ENCODE results near the gene VOPP1. TPM values are rescaled to one million over a fixed set of nuclear protein-coding genes. Genes with fewer than 3 reads are reported as not detected.

The VOPP1 gene
- total RNA-seq, 1 donor from 2014 or later, result 47.8 TPM

GRCh38 chr7:55498770-55499169 is 73.5 kb downstream of the VOPP1 start:
- Mint-ChIP-seq H3K36me3 (ENCODE audit: insufficient read depth) (peaks cover 3% of the 10 kb centered on the region), H3K27ac (no peak overlapping the region), H3K4me3 (ENCODE audit: low read depth) (no peak overlapping the region), H3K27me3 (no peaks in the 10 kb centered on the region), H3K4me1 (ENCODE audit: low read depth) (peaks cover 3% of the 10 kb centered on the region), H3K9me3 (ENCODE audit: low read depth) (no peaks in the 10 kb centered on the region)
- TF ChIP-seq, protein P1, sequence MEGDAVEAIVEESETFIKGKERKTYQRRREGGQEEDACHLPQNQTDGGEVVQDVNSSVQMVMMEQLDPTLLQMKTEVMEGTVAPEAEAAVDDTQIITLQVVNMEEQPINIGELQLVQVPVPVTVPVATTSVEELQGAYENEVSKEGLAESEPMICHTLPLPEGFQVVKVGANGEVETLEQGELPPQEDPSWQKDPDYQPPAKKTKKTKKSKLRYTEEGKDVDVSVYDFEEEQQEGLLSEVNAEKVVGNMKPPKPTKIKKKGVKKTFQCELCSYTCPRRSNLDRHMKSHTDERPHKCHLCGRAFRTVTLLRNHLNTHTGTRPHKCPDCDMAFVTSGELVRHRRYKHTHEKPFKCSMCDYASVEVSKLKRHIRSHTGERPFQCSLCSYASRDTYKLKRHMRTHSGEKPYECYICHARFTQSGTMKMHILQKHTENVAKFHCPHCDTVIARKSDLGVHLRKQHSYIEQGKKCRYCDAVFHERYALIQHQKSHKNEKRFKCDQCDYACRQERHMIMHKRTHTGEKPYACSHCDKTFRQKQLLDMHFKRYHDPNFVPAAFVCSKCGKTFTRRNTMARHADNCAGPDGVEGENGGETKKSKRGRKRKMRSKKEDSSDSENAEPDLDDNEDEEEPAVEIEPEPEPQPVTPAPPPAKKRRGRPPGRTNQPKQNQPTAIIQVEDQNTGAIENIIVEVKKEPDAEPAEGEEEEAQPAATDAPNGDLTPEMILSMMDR (IDR thresholded peaks at IDR 0.05; ENCODE audit: unreplicated experiment), result no peak
- no peak for DNase-seq (ENCODE audit: low spot score, unreplicated experiment)

- H3K4me1 Mint-ChIP-seq (ENCODE audit: low read depth), result peaks cover 1% of the 10 kb centered on the region
Measured at GRCh38 chr7:55498142-55498541, 74.2 kb downstream of the VOPP1 start.

DNA sequence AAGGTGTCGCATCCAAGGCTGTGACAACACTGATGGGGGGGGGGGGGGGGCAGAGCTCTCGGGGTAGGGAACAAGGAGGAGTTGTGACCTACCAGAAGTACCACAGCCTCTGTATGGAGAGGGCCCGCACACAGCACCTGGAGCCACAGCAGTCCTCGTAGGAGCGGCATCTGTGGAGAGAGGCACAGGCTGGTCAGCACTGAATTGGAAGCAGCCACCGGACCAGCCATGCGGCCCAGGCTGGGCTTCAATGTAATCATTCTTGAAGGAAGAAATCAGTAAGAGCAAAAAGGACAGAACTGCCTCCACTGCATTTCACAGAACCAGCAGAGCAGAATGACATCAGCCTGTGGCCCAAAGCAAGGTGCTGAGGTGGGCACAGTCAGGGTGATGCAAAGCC is 74.8 kb downstream of the VOPP1 start:
- no peak for DNase-seq (ENCODE audit: low spot score, unreplicated experiment)
- TF ChIP-seq, protein P1 (IDR thresholded peaks at IDR 0.05; ENCODE audit: unreplicated experiment), result no peak
- no peaks in the 10 kb centered on the region for H3K9me3 Mint-ChIP-seq (ENCODE audit: low read depth)
- no peaks in the 10 kb centered on the region for H3K4me1 Mint-ChIP-seq (ENCODE audit: low read depth)
- no peak overlapping the region for H3K4me3 Mint-ChIP-seq (ENCODE audit: low read depth)
- H3K27me3 Mint-ChIP-seq, result no peaks in the 10 kb centered on the region
- no peak overlapping the region for H3K27ac Mint-ChIP-seq
- peaks cover 4% of the 10 kb centered on the region for H3K36me3 Mint-ChIP-seq (ENCODE audit: insufficient read depth)

More at GRCh38 chr7:55498142-55498541, 74.2 kb downstream of the VOPP1 start:
- TF ChIP-seq, protein P1 (IDR thresholded peaks at IDR 0.05; ENCODE audit: unreplicated experiment), result no peak
- Mint-ChIP-seq H3K36me3 (ENCODE audit: insufficient read depth) (peaks cover 3% of the 10 kb centered on the region), H3K27ac (no peak overlapping the region), H3K4me3 (ENCODE audit: low read depth) (no peak overlapping the region), H3K27me3 (no peaks in the 10 kb centered on the region), H3K9me3 (ENCODE audit: low read depth) (no peaks in the 10 kb centered on the region)
- DNase-seq (ENCODE audit: low spot score, unreplicated experiment), result no peak

DNA sequence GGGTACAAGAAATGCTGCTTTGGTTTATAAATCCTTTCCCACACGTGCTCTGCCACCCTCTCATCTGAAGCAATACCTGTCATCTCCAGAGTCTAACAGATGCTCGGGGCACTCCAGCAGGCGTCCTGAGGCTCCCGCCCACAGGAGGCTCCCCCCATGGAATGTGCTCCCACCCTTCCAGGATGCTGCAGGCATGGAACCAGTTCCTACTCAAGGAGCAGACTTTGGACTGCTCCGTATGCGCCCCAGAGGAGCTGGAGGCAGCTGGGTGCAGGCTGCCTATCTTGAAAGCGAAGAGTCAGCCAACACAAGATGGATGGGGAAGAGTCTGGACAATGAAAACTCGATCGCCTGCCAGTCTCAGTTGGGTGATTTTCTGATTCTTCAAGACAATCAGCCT is 75.4 kb downstream of the VOPP1 start:
- no peak overlapping the region for H3K27ac Mint-ChIP-seq
- TF ChIP-seq, protein P1 (IDR thresholded peaks at IDR 0.05; ENCODE audit: unreplicated experiment), result no peak
- H3K4me3 Mint-ChIP-seq (ENCODE audit: low read depth), result no peak overlapping the region
- H3K4me1 Mint-ChIP-seq (ENCODE audit: low read depth), result no peaks in the 10 kb centered on the region
- no peak for DNase-seq (ENCODE audit: low spot score, unreplicated experiment)
- H3K36me3 Mint-ChIP-seq (ENCODE audit: insufficient read depth), result peaks cover 4% of the 10 kb centered on the region
- H3K27me3 Mint-ChIP-seq, result no peaks in the 10 kb centered on the region
- no peaks in the 10 kb centered on the region for H3K9me3 Mint-ChIP-seq (ENCODE audit: low read depth)

DNA sequence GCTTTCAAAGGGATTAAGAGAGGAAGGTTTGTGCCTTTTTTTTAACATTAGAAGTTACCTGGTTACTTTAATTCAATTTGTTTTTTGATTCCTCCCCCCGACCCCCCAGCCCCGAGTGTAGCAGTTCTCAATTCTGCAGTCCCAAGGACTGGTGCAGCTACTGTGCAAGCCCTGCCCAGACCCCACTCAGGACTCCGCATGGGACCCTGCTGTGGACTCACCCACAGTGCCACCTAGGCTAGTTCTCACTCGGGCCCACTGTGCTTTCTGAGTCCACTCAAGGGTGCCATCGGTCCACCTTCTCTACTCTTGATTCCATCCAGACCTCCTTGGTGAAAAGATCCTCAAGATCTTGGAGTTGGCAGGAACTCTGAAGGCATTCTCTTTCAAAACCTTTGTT is 77.4 kb downstream of the VOPP1 start:
- Mint-ChIP-seq H3K9me3 (ENCODE audit: low read depth) (no peaks in the 10 kb centered on the region), H3K36me3 (ENCODE audit: insufficient read depth) (peaks cover 4% of the 10 kb centered on the region), H3K27me3 (no peaks in the 10 kb centered on the region), H3K4me3 (ENCODE audit: low read depth) (no peak overlapping the region), H3K4me1 (ENCODE audit: low read depth) (no peaks in the 10 kb centered on the region), H3K27ac (no peak overlapping the region)
- TF ChIP-seq, protein P1 (IDR thresholded peaks at IDR 0.05; ENCODE audit: unreplicated experiment), result no peak
- DNase-seq (ENCODE audit: low spot score, unreplicated experiment), result no peak

All from progenitor cell of endocrine pancreas (in vitro differentiated cells).